Testis (tissue), 3 donors: ENCODE results near the gene MAML2. TPM values are rescaled to one million over a fixed set of nuclear protein-coding genes. Genes with fewer than 3 reads are reported as not detected.

Experiments used
- DNase-seq: peaks from one replicate; pipeline ENCODE4 v3.0.0-alpha.2; 2019
- H3K27ac ChIP-seq, 2 donors: fragments of 200-600 bp; sonication (generic); one replicate each; pipeline ENCODE4 v1.5.1; 2019
- H3K27me3 ChIP-seq: fragments of 200-600 bp; sonication (generic); one replicate; pipeline ENCODE4 v1.5.1; 2019
- H3K36me3 ChIP-seq: fragments of 200-600 bp; sonication (generic); one replicate; pipeline ENCODE4 v1.5.1; 2017; ENCODE audit warnings: low read depth; ENCODE audit errors: missing control alignments
- H3K4me1 ChIP-seq: fragments of 200-600 bp; sonication (generic); one replicate; pipeline ENCODE4 v1.5.1; 2019
- H3K4me3 ChIP-seq, 2 donors: fragments of 200-600 bp; sonication (generic); one replicate each; pipeline ENCODE4 v1.5.1; 2017 to 2019
- H3K9me3 ChIP-seq: fragments of 200-600 bp; sonication (generic); one replicate; pipeline ENCODE4 v1.5.1; 2017
- CTCF ChIP-seq, 3 experiments: fragments of 450-650 bp in 2 of 3; fragments of 200-600 bp in 1 of 3; sonication (generic) in 1 of 3; IDR thresholded peaks; one replicate each; pipeline ENCODE4 v1.5.1; 2016 to 2019; ENCODE audit warnings: antibody characterized with exemption in 3 of 3, mild to moderate bottlenecking in 2 of 3, moderate library complexity in 1 of 3
- POLR2A ChIP-seq: fragments of 450-650 bp; IDR thresholded peaks from one replicate; pipeline ENCODE4 v1.6.1; 2017; ENCODE audit warnings: antibody characterized with exemption, mild to moderate bottlenecking, moderate library complexity
- WGBS, 2 donors: methylation state at CpG; one replicate each; pipeline ENCODE4 v1.1.5; 2018; 5-methylcytosine and 5-hydroxymethylcytosine counted together
- intact Hi-C: fragments of 100-400 bp; cut with DNase I; formaldehyde crosslinking; loops from one replicate; pipeline ENCODE4 v1.15.1; 2023; ENCODE audit warnings: low total_unique reads
- polyA plus RNA-seq: library from polyadenylated mRNA; stranded (reverse); fragments of 350-450 nt; fragmentation: Illumina TruSeq; extraction: RNeasy Lipid Tissue Mini Kit (QIAGEN cat#74804); gene quantifications from one replicate; pipeline ENCODE4 v1.2.3, GENCODE V29; 2014; ENCODE audit warnings: low read depth, low replicate concordance; ENCODE audit not compliant: insufficient read depth
- total RNA-seq, 2 donors: library from RNA; depleted of rRNA; stranded (reverse); fragments of >200 nt; gene quantifications; one replicate each; pipeline ENCODE4 v1.2.3, GENCODE V29; 2016

MAML2 gene
- total and polyA plus RNA-seq, 3 donors from 2014 or later, result 5.1 to 23.6 (median 17.6) TPM

GRCh38 chr11:96204721-96205459 is 138.1 kb downstream of the MAML2 start:
- Histone ChIP-seq H3K4me3 (no peak overlapping the region), H3K27me3 (no peaks in the 10 kb centered on the region), H3K36me3 (no peaks in the 10 kb centered on the region), H3K27ac (no peak overlapping the region), H3K4me1 (peaks cover 7% of the 10 kb centered on the region), H3K9me3 (no peaks in the 10 kb centered on the region)
- DNase-seq, result no peak
- intact Hi-C loops, result no loop called here
- WGBS, 2 donors, result 87 to 88% methylated on average over 5 of the region's 5 CpGs
- TF ChIP-seq CTCF (IDR thresholded peaks at IDR 0.05), result no peak
- no peak for TF ChIP-seq POLR2A

GRCh38 chr11:96204366-96204659 is 138.7 kb downstream of the MAML2 start:
- H3K9me3 ChIP-seq, result no peaks in the 10 kb centered on the region
- no peak overlapping the region for H3K4me3 ChIP-seq
- TF ChIP-seq POLR2A (no peak), CTCF (IDR thresholded peaks at IDR 0.05) (no peak)
- peaks cover 13% of the 10 kb centered on the region for H3K4me1 ChIP-seq
- no peaks in the 10 kb centered on the region for H3K36me3 ChIP-seq
- DNase-seq, result no peak
- H3K27me3 ChIP-seq, result no peaks in the 10 kb centered on the region
- H3K27ac ChIP-seq, result no peak overlapping the region
- intact Hi-C loops, result no loop called here

- 90 to 92% methylated on average over 7 of the region's 7 CpGs for WGBS, 2 donors
- H3K27me3 ChIP-seq, result no peaks in the 10 kb centered on the region
- intact Hi-C loops, result no loop called here
- TF ChIP-seq CTCF (IDR thresholded peaks at IDR 0.05) (no peak), POLR2A (no peak)
- no peak overlapping the region for H3K4me3 ChIP-seq
- H3K27ac ChIP-seq, result no peak overlapping the region
- DNase-seq, result no peak
- H3K36me3 ChIP-seq, result no peaks in the 10 kb centered on the region
- H3K4me1 ChIP-seq, result peaks cover 13% of the 10 kb centered on the region
- no peaks in the 10 kb centered on the region for H3K9me3 ChIP-seq
Measured at GRCh38 chr11:96203567-96204365, 139.2 kb downstream of the MAML2 start.

GRCh38 chr11:96200243-96200642 is 142.8 kb downstream of the MAML2 start:
- H3K36me3 ChIP-seq, result no peaks in the 10 kb centered on the region
- H3K27me3 ChIP-seq, result no peaks in the 10 kb centered on the region
- no peaks in the 10 kb centered on the region for H3K9me3 ChIP-seq
- intact Hi-C loops, result no loop called here
- no peak overlapping the region for H3K4me3 ChIP-seq
- H3K4me1 ChIP-seq, result peaks cover 16% of the 10 kb centered on the region
- peak overlapping the region in 1 of 2 donors; percentile 46 for H3K27ac ChIP-seq
- DNase-seq, result no peak
- TF ChIP-seq CTCF (IDR thresholded peaks at IDR 0.05) (no peak), POLR2A (no peak)
